ENCODE data around the gene HEPACAM. TPM values are rescaled to one million over a fixed set of nuclear protein-coding genes. Genes with fewer than 3 reads are reported as not detected.
A peak's percentile ranks its signal among the peaks of the same experiment; 100 is the strongest.

Gene HEPACAM
- total RNA-seq, 1 donor from 2014 or later, result not detected

GRCh38 chr11:124898263-124898680 lies 37.6 kb downstream of the HEPACAM start:
- no peak overlapping the region for H3K4me3 ChIP-seq (ENCODE audit: low read depth, low read length)
- H3K27me3 ChIP-seq (ENCODE audit: control insufficient read depth, insufficient read depth, low read length), result no peaks in the 10 kb centered on the region
- TF ChIP-seq, protein P1, sequence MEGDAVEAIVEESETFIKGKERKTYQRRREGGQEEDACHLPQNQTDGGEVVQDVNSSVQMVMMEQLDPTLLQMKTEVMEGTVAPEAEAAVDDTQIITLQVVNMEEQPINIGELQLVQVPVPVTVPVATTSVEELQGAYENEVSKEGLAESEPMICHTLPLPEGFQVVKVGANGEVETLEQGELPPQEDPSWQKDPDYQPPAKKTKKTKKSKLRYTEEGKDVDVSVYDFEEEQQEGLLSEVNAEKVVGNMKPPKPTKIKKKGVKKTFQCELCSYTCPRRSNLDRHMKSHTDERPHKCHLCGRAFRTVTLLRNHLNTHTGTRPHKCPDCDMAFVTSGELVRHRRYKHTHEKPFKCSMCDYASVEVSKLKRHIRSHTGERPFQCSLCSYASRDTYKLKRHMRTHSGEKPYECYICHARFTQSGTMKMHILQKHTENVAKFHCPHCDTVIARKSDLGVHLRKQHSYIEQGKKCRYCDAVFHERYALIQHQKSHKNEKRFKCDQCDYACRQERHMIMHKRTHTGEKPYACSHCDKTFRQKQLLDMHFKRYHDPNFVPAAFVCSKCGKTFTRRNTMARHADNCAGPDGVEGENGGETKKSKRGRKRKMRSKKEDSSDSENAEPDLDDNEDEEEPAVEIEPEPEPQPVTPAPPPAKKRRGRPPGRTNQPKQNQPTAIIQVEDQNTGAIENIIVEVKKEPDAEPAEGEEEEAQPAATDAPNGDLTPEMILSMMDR (IDR thresholded peaks at IDR 0.05; ENCODE audit: insufficient read depth, low read length, severe bottlenecking), result no peak
- FAIRE-seq (peak; percentile 75), DNase-seq (ENCODE audit: low read depth) (peak; percentile 95)
- H3K36me3 ChIP-seq (ENCODE audit: control insufficient read depth, insufficient read depth, low read length), result no peaks in the 10 kb centered on the region

DNA sequence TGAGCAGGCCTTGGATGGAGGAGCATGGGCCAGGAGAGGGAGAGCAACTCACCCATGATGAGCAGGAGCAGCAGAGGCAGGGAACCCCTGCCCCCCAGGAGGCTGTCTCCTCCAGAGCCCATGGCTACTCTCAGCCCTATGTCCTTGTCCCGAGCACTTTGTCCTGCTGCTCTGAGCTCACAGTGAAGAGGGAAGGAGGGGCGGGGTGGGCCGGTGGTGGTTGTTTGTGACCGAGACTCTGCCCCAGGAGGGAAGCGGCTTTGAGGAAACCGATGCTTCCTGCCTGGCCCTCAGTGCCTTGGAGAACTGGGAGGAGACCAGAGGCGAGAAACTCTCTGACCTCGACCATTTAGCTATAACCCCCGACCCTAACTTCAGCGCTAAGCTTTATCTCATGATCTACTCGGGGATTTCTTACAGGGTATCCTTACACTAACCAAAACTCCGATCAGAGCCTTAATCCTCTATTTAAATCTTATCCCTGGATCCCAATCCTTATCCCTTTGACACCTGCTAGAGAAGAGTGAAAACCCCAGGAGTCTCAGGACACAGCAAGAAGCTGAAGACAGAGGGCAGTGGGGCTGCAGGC lies 38.1 kb downstream of the HEPACAM start, which contains the start of gene ROBO4:
Gene ROBO4 (minus strand): TSS at position 192 of the 589 bp plus-strand sequence. CDS start 70 bp downstream, at position 122.
- Histone ChIP-seq H3K36me3 (ENCODE audit: control insufficient read depth, insufficient read depth, low read length) (no peaks in the 10 kb centered on the region), H3K4me3 (ENCODE audit: low read depth, low read length) (no peak within 1 kb of the TSS), H3K27me3 (ENCODE audit: control insufficient read depth, insufficient read depth, low read length) (no peaks in the 10 kb centered on the region)
- FAIRE-seq, result no peak
- TF ChIP-seq, protein P1 (IDR thresholded peaks at IDR 0.05; ENCODE audit: insufficient read depth, low read length, severe bottlenecking), result no peak
- no peak for DNase-seq (ENCODE audit: low read depth)

DNA sequence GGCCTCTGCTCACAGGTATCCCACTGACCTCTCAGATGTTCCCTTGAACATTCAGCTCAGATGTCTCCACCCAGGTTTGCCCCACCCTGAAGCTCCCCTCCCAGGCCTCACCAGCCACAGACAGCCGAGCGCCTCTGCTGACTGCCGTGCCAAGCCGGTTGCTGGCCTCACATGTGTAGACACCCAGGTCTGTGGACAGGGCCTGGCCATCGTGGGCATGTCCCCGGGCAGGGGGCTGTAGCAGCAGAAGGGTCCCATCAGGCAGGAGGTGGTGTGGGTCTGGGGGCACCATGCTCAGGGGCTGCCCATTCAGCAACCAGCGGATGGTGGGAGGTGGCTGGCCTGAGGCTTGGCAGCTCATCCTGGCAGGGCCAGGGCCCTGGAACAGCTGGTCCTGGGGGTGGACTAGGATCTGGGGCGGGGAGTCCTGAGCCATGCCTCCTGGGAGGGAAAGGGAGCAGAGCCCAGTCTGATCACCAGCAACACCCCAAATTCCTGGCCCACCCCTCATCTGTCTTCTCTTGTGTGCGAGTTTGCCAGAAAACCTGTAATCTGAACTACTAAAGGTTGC lies 38.9 kb downstream of the HEPACAM start:
- Histone ChIP-seq H3K4me3 (ENCODE audit: low read depth, low read length) (no peak overlapping the region), H3K36me3 (ENCODE audit: control insufficient read depth, insufficient read depth, low read length) (no peaks in the 10 kb centered on the region), H3K27me3 (ENCODE audit: control insufficient read depth, insufficient read depth, low read length) (no peaks in the 10 kb centered on the region)
- DNase-seq (ENCODE audit: low read depth) (no peak), FAIRE-seq (no peak)
- TF ChIP-seq, protein P1 (IDR thresholded peaks at IDR 0.05; ENCODE audit: insufficient read depth, low read length, severe bottlenecking), result no peak

DNA sequence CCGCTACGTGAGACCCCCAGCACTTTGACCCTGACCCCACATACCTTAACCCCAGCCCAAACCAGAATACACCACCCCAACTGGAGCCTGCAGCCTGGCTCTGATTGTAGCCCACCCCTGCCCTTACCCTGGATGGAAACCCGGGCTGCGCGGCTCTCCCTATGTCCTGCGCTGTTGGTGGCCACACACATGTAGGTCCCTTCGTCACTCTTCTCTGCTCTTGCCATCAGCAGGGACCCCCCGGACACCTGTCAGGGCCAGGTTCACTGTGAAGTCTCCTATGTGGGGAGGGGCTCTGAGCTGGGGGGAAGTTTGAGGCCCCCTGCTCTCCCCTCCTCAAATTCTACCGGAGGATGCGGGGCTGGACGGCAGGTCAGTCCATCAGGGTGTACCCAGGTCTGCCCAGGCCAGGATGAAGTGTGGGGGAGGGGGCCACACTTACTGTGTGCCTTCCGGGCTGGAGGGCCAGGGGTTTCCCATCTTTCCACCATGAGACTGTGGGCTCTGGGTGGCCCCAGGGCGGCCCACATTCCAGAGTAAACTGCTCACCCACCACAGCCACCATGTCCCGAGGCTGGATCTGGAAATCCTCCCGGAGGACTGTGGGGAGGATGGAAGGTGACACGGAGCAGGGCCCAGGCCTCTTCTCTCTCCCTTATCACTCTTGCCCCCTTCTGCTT lies 39.6 kb downstream of the HEPACAM start:
- no peaks in the 10 kb centered on the region for H3K27me3 ChIP-seq (ENCODE audit: control insufficient read depth, insufficient read depth, low read length)
- H3K36me3 ChIP-seq (ENCODE audit: control insufficient read depth, insufficient read depth, low read length), result no peaks in the 10 kb centered on the region
- no peak for DNase-seq (ENCODE audit: low read depth)
- H3K4me3 ChIP-seq (ENCODE audit: low read depth, low read length), result no peak overlapping the region
- no peak for FAIRE-seq
- TF ChIP-seq, protein P1 (IDR thresholded peaks at IDR 0.05; ENCODE audit: insufficient read depth, low read length, severe bottlenecking), result no peak

DNA sequence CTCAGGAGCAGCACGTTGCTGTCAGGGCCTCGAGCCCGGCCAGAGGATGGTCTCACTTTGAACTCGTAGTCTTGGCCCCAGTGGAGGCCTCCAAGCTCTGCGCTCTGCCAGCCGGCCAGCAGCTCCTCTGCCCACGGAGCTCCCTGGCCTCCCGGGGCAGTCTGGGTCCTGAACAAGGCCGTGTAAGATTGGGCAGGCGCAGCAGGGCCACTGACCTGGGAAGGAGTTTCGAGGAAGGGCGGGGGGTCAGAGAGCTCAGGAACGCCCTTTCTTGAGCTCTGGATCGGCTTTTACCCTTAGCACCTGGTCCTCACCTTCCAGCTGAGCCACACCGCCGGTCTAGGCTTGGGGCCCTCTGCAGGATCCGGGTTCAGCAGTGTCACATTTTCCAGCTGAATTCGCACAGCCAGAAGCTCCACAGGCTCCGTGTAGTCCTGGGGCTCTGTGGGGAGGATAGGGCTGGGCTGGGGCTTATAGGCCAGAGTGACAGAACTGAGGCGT lies 40.3 kb downstream of the HEPACAM start:
- H3K4me3 ChIP-seq (ENCODE audit: low read depth, low read length), result no peak overlapping the region
- FAIRE-seq, result no peak

More for the DNA sequence above, 40.3 kb downstream of the HEPACAM start:
- DNase-seq (ENCODE audit: low read depth), result no peak
- no peaks in the 10 kb centered on the region for H3K27me3 ChIP-seq (ENCODE audit: control insufficient read depth, insufficient read depth, low read length)
- H3K36me3 ChIP-seq (ENCODE audit: control insufficient read depth, insufficient read depth, low read length), result no peaks in the 10 kb centered on the region
- TF ChIP-seq, protein P1 (IDR thresholded peaks at IDR 0.05; ENCODE audit: insufficient read depth, low read length, severe bottlenecking), result no peak

All from bronchial epithelial cell (primary cell).